HEK293 (cell line): ENCODE measurements around the gene LCOR.

Experiments used
- ZBTB1 ChIP-seq: fragments of 450-650 bp; formaldehyde crosslinking; IDR thresholded peaks from 2 replicates; pipeline ENCODE4 v1.5.1; 2016; ENCODE audit warnings: missing biosample characterization, missing genetic modification characterization
- ZNF133 ChIP-seq: fragments of 450-650 bp; formaldehyde crosslinking; IDR thresholded peaks from 2 replicates; pipeline ENCODE4 v1.5.1; 2016; ENCODE audit warnings: missing biosample characterization, missing genetic modification characterization
- ZNF292 ChIP-seq: fragments of 450-650 bp; formaldehyde crosslinking; IDR thresholded peaks from 2 replicates; pipeline ENCODE4 v1.5.1; 2016; ENCODE audit warnings: low read depth, missing biosample characterization, missing genetic modification characterization, borderline replicate concordance
- TF ChIP-seq, protein P1 (sequence below): fragments of 450-650 bp; formaldehyde crosslinking; IDR thresholded peaks from 2 replicates; pipeline ENCODE4 v1.5.1; 2016; ENCODE audit warnings: missing biosample characterization, missing genetic modification characterization, borderline replicate concordance

DNA sequence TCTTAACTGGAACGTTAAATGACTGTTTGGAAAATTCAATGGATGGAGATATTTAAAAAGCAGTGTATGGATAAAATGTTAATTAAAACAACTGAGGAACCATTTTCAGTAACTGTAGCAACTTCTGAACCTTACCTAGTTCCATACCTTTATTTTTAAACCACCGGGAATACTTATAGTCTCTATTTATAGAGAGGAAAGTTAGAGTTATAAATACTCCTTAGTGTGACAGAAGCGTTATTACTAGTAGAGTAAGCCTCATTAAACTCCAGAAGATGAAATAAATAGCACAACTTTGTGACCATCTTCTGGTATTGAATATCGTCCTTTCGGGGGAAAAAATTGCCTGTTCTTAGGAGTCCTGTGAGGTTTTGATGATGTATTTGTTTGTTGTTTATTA is 114.9 kb downstream of the LCOR start:
- TF ChIP-seq ZNF292 (tag by site-specific recombination) (no peak), ZNF133 (tag by site-specific recombination) (no peak), ZBTB1 (tag by site-specific recombination) (no peak)
- TF ChIP-seq, protein P1, sequence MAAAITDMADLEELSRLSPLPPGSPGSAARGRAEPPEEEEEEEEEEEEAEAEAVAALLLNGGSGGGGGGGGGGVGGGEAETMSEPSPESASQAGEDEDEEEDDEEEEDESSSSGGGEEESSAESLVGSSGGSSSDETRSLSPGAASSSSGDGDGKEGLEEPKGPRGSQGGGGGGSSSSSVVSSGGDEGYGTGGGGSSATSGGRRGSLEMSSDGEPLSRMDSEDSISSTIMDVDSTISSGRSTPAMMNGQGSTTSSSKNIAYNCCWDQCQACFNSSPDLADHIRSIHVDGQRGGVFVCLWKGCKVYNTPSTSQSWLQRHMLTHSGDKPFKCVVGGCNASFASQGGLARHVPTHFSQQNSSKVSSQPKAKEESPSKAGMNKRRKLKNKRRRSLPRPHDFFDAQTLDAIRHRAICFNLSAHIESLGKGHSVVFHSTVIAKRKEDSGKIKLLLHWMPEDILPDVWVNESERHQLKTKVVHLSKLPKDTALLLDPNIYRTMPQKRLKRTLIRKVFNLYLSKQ: no peak
